Kidney (tissue), 14 donors: ENCODE data around the gene HSPB7. TPM values are rescaled to one million over a fixed set of nuclear protein-coding genes. Genes with fewer than 3 reads are reported as not detected.
"Not testable (repeated sequence)": the region's sequence is repeated elsewhere in the genome, so short reads cannot be mapped to it uniquely, and the experiment has no call there.

ENCODE experiments used
- DNase-seq, 5 donors: peaks; one replicate each; pipeline ENCODE4 v3.0.0-alpha.2; 2013 to 2020
- FAIRE-seq: peaks from 2 replicates; lab custom pipeline; 2012; peaks lifted over from hg19 to GRCh38; lab: Jason Lieb, UNC
- H3K27ac ChIP-seq, 2 donors: one replicate each; pipeline ENCODE4 v1.7.0; 2013; ENCODE audit warnings: low read depth in 2 of 2, low read length in 2 of 2, inconsistent platforms in 1 of 2
- H3K27me3 ChIP-seq: one replicate; pipeline ENCODE4 v1.7.1; 2013; ENCODE audit warnings: low read length, inconsistent platforms; ENCODE audit not compliant: control insufficient read depth, insufficient read depth
- H3K36me3 ChIP-seq, 3 donors: one replicate each; pipeline versions ENCODE4 v1.7.0 to v1.7.1; 2013; ENCODE audit warnings: low read length in 3 of 3, control low read depth in 1 of 3, inconsistent platforms in 1 of 3; ENCODE audit not compliant: insufficient read depth in 3 of 3, control insufficient read depth in 2 of 3
- H3K4me1 ChIP-seq, 3 donors: one replicate each; pipeline versions ENCODE4 v1.7.0 to v1.7.1; 2013; ENCODE audit warnings: low read length in 3 of 3, inconsistent platforms in 1 of 3, low read depth in 1 of 3; ENCODE audit not compliant: control insufficient read depth in 2 of 3, insufficient read depth in 2 of 3
- H3K4me3 ChIP-seq, 3 donors: one replicate each; pipeline versions ENCODE4 v1.7.0 to v1.8.1; 2013; ENCODE audit warnings: low read length in 3 of 3, control low read depth in 1 of 3, inconsistent platforms in 1 of 3
- H3K9ac ChIP-seq, 3 donors: one replicate each; pipeline versions ENCODE4 v1.7.0 to v1.7.1; 2013; ENCODE audit warnings: low read length in 3 of 3, control low read depth in 1 of 3, inconsistent platforms in 1 of 3
- H3K9me3 ChIP-seq, 3 donors: one replicate each; pipeline versions ENCODE4 v1.7.0 to v1.7.1; 2013; ENCODE audit warnings: low read length in 3 of 3, control low read depth in 1 of 3, inconsistent platforms in 1 of 3; ENCODE audit not compliant: control insufficient read depth in 2 of 3, insufficient read depth in 1 of 3
- intact Hi-C: fragments of 100-400 bp; cut with DNase I; formaldehyde crosslinking; loops from one replicate; pipeline ENCODE4 v1.11.1; 2022
- polyA plus RNA-seq: library from polyadenylated mRNA; stranded (reverse); fragments of 350-450 nt; fragmentation: Illumina TruSeq; extraction: RNeasy Lipid Tissue Mini Kit (QIAGEN cat#74804); gene quantifications from one replicate; pipeline ENCODE4 v1.2.3, GENCODE V29; 2014; ENCODE audit warnings: low read depth, low replicate concordance; ENCODE audit not compliant: insufficient read depth
- total RNA-seq: library from RNA; stranded (reverse); fragmentation: NEBNext Ultra II Directional; extraction: Animal tissue kit (Norgen Biotek cat#: 25700); gene quantifications from one replicate; pipeline ENCODE4 v1.2.1, GENCODE V29; 2021
- TF ChIP-seq, protein P1 (sequence below): IDR thresholded peaks from 3 replicates; pipeline ENCODE4 v1.5.1; 2012; ENCODE audit warnings: mild to moderate bottlenecking, moderate library complexity, borderline replicate concordance; ENCODE audit not compliant: insufficient read depth; ENCODE audit errors: extremely low read depth
- donor health status: control.
- donor health status: control.
- donor health status: control.
- donor health status: control.
- donor health status: control.
- donor health status: DM: yes; HTN: yes; CAD: no.
- donor health status: Normal renal cell carcinoma (clear cell type).

Gene HSPB7
- total and polyA plus RNA-seq, 2 donors from 2014 or later = 17.0 to 29.1 TPM

- Histone ChIP-seq H3K4me1 (peaks cover 0 to 29% (median 5%) of the 10 kb centered on the region in 3 donors), H3K27ac (peak overlapping the region; percentile 79 to 82), H3K9me3 (no peaks in the 10 kb centered on the region), H3K4me3 (peak overlapping the region in 1 of 3 donors; percentile 51), H3K36me3 (no peaks in the 10 kb centered on the region), H3K9ac (peak overlapping the region in 2 of 3 donors; percentile 26 to 80), H3K27me3 (no peaks in the 10 kb centered on the region)
- FAIRE-seq = no peak
- intact Hi-C loops = no loop called here
- TF ChIP-seq, protein P1, sequence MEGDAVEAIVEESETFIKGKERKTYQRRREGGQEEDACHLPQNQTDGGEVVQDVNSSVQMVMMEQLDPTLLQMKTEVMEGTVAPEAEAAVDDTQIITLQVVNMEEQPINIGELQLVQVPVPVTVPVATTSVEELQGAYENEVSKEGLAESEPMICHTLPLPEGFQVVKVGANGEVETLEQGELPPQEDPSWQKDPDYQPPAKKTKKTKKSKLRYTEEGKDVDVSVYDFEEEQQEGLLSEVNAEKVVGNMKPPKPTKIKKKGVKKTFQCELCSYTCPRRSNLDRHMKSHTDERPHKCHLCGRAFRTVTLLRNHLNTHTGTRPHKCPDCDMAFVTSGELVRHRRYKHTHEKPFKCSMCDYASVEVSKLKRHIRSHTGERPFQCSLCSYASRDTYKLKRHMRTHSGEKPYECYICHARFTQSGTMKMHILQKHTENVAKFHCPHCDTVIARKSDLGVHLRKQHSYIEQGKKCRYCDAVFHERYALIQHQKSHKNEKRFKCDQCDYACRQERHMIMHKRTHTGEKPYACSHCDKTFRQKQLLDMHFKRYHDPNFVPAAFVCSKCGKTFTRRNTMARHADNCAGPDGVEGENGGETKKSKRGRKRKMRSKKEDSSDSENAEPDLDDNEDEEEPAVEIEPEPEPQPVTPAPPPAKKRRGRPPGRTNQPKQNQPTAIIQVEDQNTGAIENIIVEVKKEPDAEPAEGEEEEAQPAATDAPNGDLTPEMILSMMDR = no peak
- no peak for DNase-seq
These were observed 4.5 kb upstream of the HSPB7 start for GRCh38 chr1:16022393-16022792.

DNA sequence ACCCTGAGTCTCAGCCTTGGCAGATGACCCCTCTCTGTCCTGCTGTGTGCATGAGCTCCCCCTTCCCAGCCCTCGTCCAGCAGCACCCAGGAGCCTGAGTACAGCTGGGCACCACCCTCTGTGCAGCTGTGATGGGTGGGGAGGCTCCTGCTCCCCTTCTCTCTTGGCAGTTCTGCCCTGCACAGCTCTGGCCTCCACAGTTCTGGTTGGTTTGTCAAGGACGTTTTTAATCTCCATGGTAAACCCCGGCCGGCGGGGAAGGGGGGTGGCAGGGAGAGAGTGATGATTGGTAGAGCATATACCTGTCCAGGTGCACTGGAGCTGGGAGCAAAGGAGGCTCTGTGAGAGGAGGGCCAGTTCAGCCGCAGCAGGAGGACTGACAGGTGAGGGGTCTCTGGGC, 3.8 kb upstream of the HSPB7 start, which contains the start of gene CLCNKA:
Gene CLCNKA (plus strand): TSS at position 356 of the 400 bp plus-strand sequence. CDS start 584 bp downstream, outside the sequence.
- Histone ChIP-seq H3K4me1 (peaks cover 0 to 30% (median 0%) of the 10 kb centered on the region in 3 donors), H3K27me3 (no peaks in the 10 kb centered on the region), H3K9ac (peak within 1 kb of the TSS in 2 of 3 donors; percentile 26 to 80), H3K4me3 (peak within 1 kb of the TSS in 1 of 3 donors; percentile 51), H3K9me3 (no peaks in the 10 kb centered on the region), H3K36me3 (no peaks in the 10 kb centered on the region), H3K27ac (peak within 1 kb of the TSS; percentile 79 to 82)
- peak in 4 of 5 donors; percentile 74 to 81 (median 77) for DNase-seq
- FAIRE-seq = no peak
- intact Hi-C loops = no loop called here
- TF ChIP-seq, protein P1 = no peak

DNA sequence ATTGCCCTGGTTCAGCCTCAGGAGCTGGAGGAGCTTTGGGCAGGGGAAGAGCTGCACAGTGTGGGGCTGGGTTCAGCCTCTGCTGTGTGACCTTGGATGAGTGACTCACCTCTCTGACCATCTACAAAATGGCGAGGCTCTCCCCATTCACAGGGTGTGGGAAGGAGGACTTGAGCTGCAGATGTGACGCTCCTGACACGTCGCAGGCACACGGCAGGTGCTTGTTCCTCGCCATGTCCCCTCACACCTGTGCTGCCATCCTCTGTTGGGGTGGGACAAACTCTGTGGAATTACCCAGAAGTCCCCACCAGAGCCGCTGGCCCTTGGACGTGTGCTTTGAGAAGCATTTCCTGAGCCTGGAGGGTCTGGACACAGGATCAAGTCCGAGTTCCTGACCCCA, 3.0 kb upstream of the HSPB7 start:
- H3K36me3 ChIP-seq, intact Hi-C loops, H3K4me3 ChIP-seq, H3K9ac ChIP-seq, DNase-seq, H3K9me3 ChIP-seq, FAIRE-seq, H3K27me3 ChIP-seq: not testable (repeated sequence)
- peak overlapping the region; percentile 79 to 82 for H3K27ac ChIP-seq
- peaks cover 0 to 30% (median 0%) of the 10 kb centered on the region in 3 donors for H3K4me1 ChIP-seq

GRCh38 chr1:16020325-16020724, 2.5 kb upstream of the HSPB7 start:
- H3K27me3 ChIP-seq = no peaks in the 10 kb centered on the region
- peaks cover 0 to 34% (median 0%) of the 10 kb centered on the region in 3 donors for H3K4me1 ChIP-seq
- TF ChIP-seq, protein P1 = no peak
- H3K9ac ChIP-seq = peak overlapping the region in 1 of 3 donors; percentile 13
- H3K27ac ChIP-seq = peak overlapping the region; percentile 59 to 74
- H3K36me3 ChIP-seq = no peaks in the 10 kb centered on the region
- no peak overlapping the region for H3K4me3 ChIP-seq
- H3K9me3 ChIP-seq = no peaks in the 10 kb centered on the region
- FAIRE-seq (no peak), DNase-seq (no peak)
- intact Hi-C loops = no loop called here
